Liver (tissue), 9 donors: ENCODE measurements around the gene ODC1. TPM values are rescaled to one million over a fixed set of nuclear protein-coding genes. Genes with fewer than 3 reads are reported as not detected.

Experiments used
- DNase-seq: peaks from one replicate; pipeline ENCODE4 v3.0.0-alpha.2; 2017; ENCODE audit warnings: low spot score
- H3K27ac ChIP-seq, 2 donors: one replicate each; pipeline ENCODE4 v1.7.0; 2013; ENCODE audit warnings: inconsistent platforms in 2 of 2, low read length in 2 of 2, control low read depth in 1 of 2, low read depth in 1 of 2, mild to moderate bottlenecking in 1 of 2
- H3K27me3 ChIP-seq, 4 donors: one replicate each; pipeline versions ENCODE4 v1.6.1 to v1.7.0; 2013; ENCODE audit warnings: low read length in 3 of 4, inconsistent platforms in 1 of 4, mild to moderate bottlenecking in 1 of 4, moderate library complexity in 1 of 4; ENCODE audit not compliant: control insufficient read depth in 4 of 4, insufficient read depth in 4 of 4
- H3K36me3 ChIP-seq, 4 donors: one replicate each; pipeline versions ENCODE4 v1.6.1 to v1.7.0; 2013; ENCODE audit warnings: low read length in 3 of 4, mild to moderate bottlenecking in 3 of 4, low read depth in 1 of 4, moderate library complexity in 1 of 4; ENCODE audit not compliant: control insufficient read depth in 4 of 4, insufficient read depth in 3 of 4
- H3K4me1 ChIP-seq, 4 donors: one replicate each; pipeline versions ENCODE4 v1.6.1 to v1.7.0; 2013; ENCODE audit warnings: low read length in 3 of 4, mild to moderate bottlenecking in 3 of 4, moderate library complexity in 1 of 4; ENCODE audit not compliant: control insufficient read depth in 4 of 4, insufficient read depth in 4 of 4
- H3K4me3 ChIP-seq, 3 donors: one replicate each; pipeline versions ENCODE4 v1.6.1 to v1.7.0; 2013; ENCODE audit warnings: low read length in 3 of 3, control low read depth in 1 of 3, low read depth in 1 of 3, mild to moderate bottlenecking in 1 of 3
- H3K9ac ChIP-seq, 2 donors: one replicate each; pipeline ENCODE4 v1.7.0; 2013; ENCODE audit warnings: low read length in 2 of 2, mild to moderate bottlenecking in 2 of 2, moderate library complexity in 2 of 2, control low read depth in 1 of 2, low read depth in 1 of 2
- H3K9me3 ChIP-seq, 4 donors: one replicate each; pipeline versions ENCODE4 v1.6.1 to v1.7.0; 2013; ENCODE audit warnings: low read length in 3 of 4; ENCODE audit not compliant: control insufficient read depth in 4 of 4
- ATF3 ChIP-seq: IDR thresholded peaks from 2 replicates; pipeline ENCODE4 v1.6.1; 2016; ENCODE audit warnings: antibody characterized with exemption
- CTCF ChIP-seq: fragments of 150-350 bp; IDR thresholded peaks from 2 replicates; pipeline ENCODE4 v1.5.1; 2017; ENCODE audit warnings: improper control_type of control experiment, low read depth, low read length; ENCODE audit not compliant: missing input control
- EGR1 ChIP-seq, 2 donors: IDR thresholded peaks; 2 replicates each; pipeline ENCODE4 v1.6.1; 2016 to 2018; ENCODE audit warnings: antibody characterized with exemption in 2 of 2, low read depth in 2 of 2
- FOXA2 ChIP-seq: IDR thresholded peaks from 2 replicates; pipeline ENCODE4 v1.6.1; 2016; ENCODE audit warnings: antibody characterized with exemption
- GABPA ChIP-seq, 2 donors: IDR thresholded peaks in 1 of 2; conservative IDR thresholded peaks in 1 of 2; 2 replicates each; pipeline ENCODE4 v1.6.1; 2016; ENCODE audit warnings: antibody characterized with exemption in 2 of 2, mild to moderate bottlenecking in 1 of 2, moderate library complexity in 1 of 2
- HNF4A ChIP-seq, 2 donors: conservative IDR thresholded peaks; 2 replicates each; pipeline ENCODE4 v1.6.1; 2016; ENCODE audit warnings: antibody characterized with exemption in 2 of 2, mild to moderate bottlenecking in 2 of 2
- JUND ChIP-seq, 2 donors: IDR thresholded peaks; 2 replicates each; pipeline ENCODE4 v1.6.1; 2016; ENCODE audit warnings: antibody characterized with exemption in 2 of 2
- MAX ChIP-seq: IDR thresholded peaks from 2 replicates; pipeline ENCODE4 v1.6.1; 2016; ENCODE audit warnings: antibody characterized with exemption
- NR2F2 ChIP-seq: IDR thresholded peaks from 2 replicates; pipeline ENCODE4 v1.6.1; 2016; ENCODE audit warnings: antibody characterized with exemption
- RAD21 ChIP-seq, 2 donors: IDR thresholded peaks; 2 replicates each; pipeline ENCODE4 v1.6.1; 2016; ENCODE audit warnings: antibody characterized with exemption in 2 of 2, mild to moderate bottlenecking in 2 of 2
- REST ChIP-seq: IDR thresholded peaks from 2 replicates; pipeline ENCODE4 v1.6.1; 2016; ENCODE audit warnings: antibody characterized with exemption, mild to moderate bottlenecking
- RXRA ChIP-seq, 2 donors: IDR thresholded peaks; 2 replicates each; pipeline ENCODE4 v1.6.1; 2017 to 2018; ENCODE audit warnings: antibody characterized with exemption in 2 of 2, mild to moderate bottlenecking in 1 of 2
- SP1 ChIP-seq: IDR thresholded peaks from 2 replicates; pipeline ENCODE4 v1.6.1; 2018; ENCODE audit warnings: antibody characterized with exemption, mild to moderate bottlenecking
- TAF1 ChIP-seq: conservative IDR thresholded peaks from 2 replicates; pipeline ENCODE4 v1.6.1; 2016; ENCODE audit warnings: antibody characterized with exemption, mild to moderate bottlenecking
- YY1 ChIP-seq: IDR thresholded peaks from 2 replicates; pipeline ENCODE4 v1.6.1; 2016; ENCODE audit warnings: antibody characterized with exemption, mild to moderate bottlenecking
- ZBTB33 ChIP-seq: IDR thresholded peaks from 2 replicates; pipeline ENCODE4 v1.6.1; 2016; ENCODE audit warnings: antibody characterized with exemption
- WGBS: extraction: QIAGEN DNeasy Blood & Tissue Kit; methylation state at CpG from one replicate; pipeline ENCODE4 v1.1.7; 2013; 5-methylcytosine and 5-hydroxymethylcytosine counted together
- polyA plus RNA-seq, 2 donors: library from polyadenylated mRNA; stranded (reverse) in 1 of 2; unstranded in 1 of 2; fragments of 200-250 nt in 1 of 2; fragments of >200 nt in 1 of 2; fragmentation: Nextera tagmentation in 1 of 2; extraction: Ambion mirVana in 1 of 2; gene quantifications; one replicate each; pipeline versions ENCODE4 v1.2.1 to v1.2.3, GENCODE V29; 2013 to 2015
- total RNA-seq, 2 donors: library from RNA; depleted of rRNA; stranded (reverse); fragments of >200 nt; gene quantifications; one replicate each; pipeline ENCODE4 v1.2.3, GENCODE V29; 2014
- donor health status: healthy.
- donor health status: healthy.
- donor health status: healthy.
- donor health status: healthy.
- donor health status: healthy.

ODC1 gene
- total and polyA plus RNA-seq, 4 donors = 8.3 to 75.8 (median 48.1) TPM

- Histone ChIP-seq H3K4me1 (peaks cover 5 to 43% (median 29%) of the 10 kb centered on the region in 4 donors), H3K9ac (peak overlapping the region in 1 of 2 donors; percentile 24), H3K27ac (peak overlapping the region; percentile 99), H3K4me3 (peak overlapping the region in 1 of 3 donors; percentile 6), H3K27me3 (no peaks in the 10 kb centered on the region), H3K9me3 (no peaks in the 10 kb centered on the region), H3K36me3 (no peaks in the 10 kb centered on the region)
- WGBS = 91% methylated on average over 6 of the region's 6 CpGs
- no peak for DNase-seq
- no peak for TF ChIP-seq ATF3
- no peak for TF ChIP-seq REST
- no peak for TF ChIP-seq MAX
- no peak for TF ChIP-seq JUND (IDR thresholded peaks at IDR 0.05)
- no peak for TF ChIP-seq NR2F2
- no peak for TF ChIP-seq HNF4A (conservative IDR thresholded peaks at IDR 0.05)
- no peak for TF ChIP-seq YY1
- TF ChIP-seq TAF1 = no peak
- TF ChIP-seq ZBTB33 = no peak
- TF ChIP-seq SP1 = no peak
- TF ChIP-seq FOXA2 = no peak
- no peak for TF ChIP-seq RXRA (IDR thresholded peaks at IDR 0.05)
- no peak for TF ChIP-seq EGR1 (IDR thresholded peaks at IDR 0.05; ENCODE audit: low read depth in 2 of 2)
- TF ChIP-seq RAD21 (IDR thresholded peaks at IDR 0.05) = no peak
- TF ChIP-seq GABPA (IDR thresholded peaks at IDR 0.05 in 1 of 2, conservative IDR thresholded peaks at IDR 0.05 in 1 of 2) = no peak
- no peak for TF ChIP-seq CTCF
These were observed 3.7 kb upstream of the ODC1 start for GRCh38 chr2:10451819-10452218.
